RWPE1 (cell line): ENCODE measurements around the gene LGI1.

ENCODE experiments used
- CTCF ChIA-PET: fragments of 350-600 bp; sonication (Branson Sonifier 250); formaldehyde crosslinking; extraction: SDS; loops from one replicate; lab custom pipeline; 2021; lab: Yijun Ruan, JAX
- POLR2A ChIA-PET: fragments of 400-600 bp; formaldehyde crosslinking; extraction: SDS; loops from one replicate; lab custom pipeline; 2020; ENCODE audit warnings: antibody characterized with exemption; ENCODE audit not compliant: low non-redundant PET; lab: Yijun Ruan, JAX
- DNase-seq: peaks from one replicate; pipeline ENCODE4 v3.0.0; 2012; ENCODE audit warnings: low spot score
- H3K27ac ChIP-seq: fragments of 450-650 bp; 2 replicates; pipeline ENCODE4 v1.5.1; 2017
- CTCF ChIP-seq: fragments of 450-650 bp; conservative IDR thresholded peaks from 2 replicates; pipeline ENCODE4 v1.5.1; 2017; ENCODE audit warnings: low read depth, mild to moderate bottlenecking

LGI1 gene

DNA sequence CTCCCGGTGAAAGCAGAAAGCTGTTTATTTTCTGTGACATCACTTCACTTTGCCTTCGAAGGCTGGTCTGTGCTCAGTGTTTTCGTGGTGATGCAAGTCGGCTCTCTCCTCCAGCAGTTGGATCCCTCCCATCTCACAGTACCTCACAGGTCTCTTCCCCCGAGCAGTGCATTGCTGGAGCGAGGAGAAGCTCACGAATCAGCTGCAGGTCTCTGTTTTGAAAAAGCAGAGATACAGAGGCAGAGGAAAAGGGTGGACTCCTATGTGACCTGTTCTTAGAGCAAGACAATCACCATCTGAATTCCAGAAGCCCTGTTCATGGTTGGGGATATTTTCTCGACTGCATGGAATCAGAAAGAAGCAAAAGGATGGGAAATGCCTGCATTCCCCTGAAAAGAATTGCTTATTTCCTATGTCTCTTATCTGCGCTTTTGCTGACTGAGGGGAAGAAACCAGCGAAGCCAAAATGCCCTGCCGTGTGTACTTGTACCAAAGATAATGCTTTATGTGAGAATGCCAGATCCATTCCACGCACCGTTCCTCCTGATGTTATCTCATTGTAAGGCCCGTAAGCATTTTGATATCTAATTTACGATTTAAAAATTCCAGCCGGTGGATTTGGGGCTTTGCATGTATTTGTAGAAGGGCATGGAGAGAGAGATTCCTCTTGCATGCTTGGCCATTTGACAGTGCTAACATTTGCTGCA lies at the start of gene LGI1:
TSS of gene LGI1 (plus strand) at position 136 of the 707 bp plus-strand sequence. CDS start at position 345, 209 bp downstream.
- POLR2A ChIA-PET: no interaction called here
- TF ChIP-seq CTCF: no peak
- DNase-seq: no peak
- no peak within 1 kb of the TSS for H3K27ac ChIP-seq
- CTCF ChIA-PET: interaction anchor here (0.6 to 0.8 kb wide), 2 partner anchors 13 kb away, joined by 3 read pairs; no protein-coding TSS in a partner anchor

- no peak overlapping the region for H3K27ac ChIP-seq
- CTCF ChIA-PET: no interaction called here
- TF ChIP-seq CTCF: no peak
- no peak for DNase-seq
- POLR2A ChIA-PET: no interaction called here
Observed at GRCh38 chr10:93710333-93710909, 47.3 kb upstream of the LGI1 start.

DNA sequence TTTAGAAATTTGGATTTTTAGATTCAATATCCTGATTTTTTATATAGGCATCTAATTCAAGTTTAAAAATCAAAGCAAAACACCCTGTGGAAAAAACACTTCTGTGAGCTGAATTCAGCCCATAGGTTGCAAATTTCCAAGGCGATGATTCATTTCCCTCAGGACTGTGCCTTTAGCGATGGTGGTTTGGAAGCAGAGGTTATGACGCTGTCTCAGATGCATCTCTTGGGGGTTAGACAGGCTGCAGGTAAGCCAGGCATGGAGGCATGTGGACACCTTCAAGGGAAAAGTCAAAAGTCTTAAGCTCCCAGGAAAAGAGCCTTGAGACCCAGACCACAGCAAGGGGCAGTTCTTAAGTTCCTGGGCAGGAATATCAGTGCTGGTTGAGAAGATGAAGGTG lies 45.8 kb upstream of the LGI1 start:
- ChIA-PET CTCF (interaction anchor here (1.0 kb wide), 1 partner anchor 104 kb away, joined by 3 read pairs; no protein-coding TSS in a partner anchor), POLR2A (no interaction called here)
- H3K27ac ChIP-seq: no peak overlapping the region
- DNase-seq: no peak
- no peak for TF ChIP-seq CTCF

GRCh38 chr10:93712593-93712992 lies 45.1 kb upstream of the LGI1 start:
- POLR2A ChIA-PET: no interaction called here
- TF ChIP-seq CTCF: no peak
- CTCF ChIA-PET: no interaction called here
- no peak overlapping the region for H3K27ac ChIP-seq
- no peak for DNase-seq

GRCh38 chr10:93715345-93715744 lies 42.4 kb upstream of the LGI1 start:
- H3K27ac ChIP-seq: no peak overlapping the region
- no peak for TF ChIP-seq CTCF
- ChIA-PET POLR2A (no interaction called here), CTCF (interaction anchor here (1.2 kb wide), 1 partner anchor 12 kb away, joined by 4 read pairs; no protein-coding TSS in a partner anchor)
- no peak for DNase-seq

- no peak for TF ChIP-seq CTCF
- no peak overlapping the region for H3K27ac ChIP-seq
- no peak for DNase-seq
- CTCF ChIA-PET: no interaction called here
- POLR2A ChIA-PET: no interaction called here
Observed at GRCh38 chr10:93716766-93717165, 41.0 kb upstream of the LGI1 start.
